Activated gamma-delta T cell (primary cell): ENCODE data around the gene HSDL2.
"Not testable (repeated sequence)": the region's sequence is repeated elsewhere in the genome, so short reads cannot be mapped to it uniquely, and the experiment has no call there.

Experiments
- DNase-seq: peaks from one replicate; lab custom pipeline; 2025; lab: John Stamatoyannopoulos, UW

The HSDL2 gene

GRCh38 chr9:112500842-112501241, 120.9 kb downstream of the HSDL2 start:
- DNase-seq: no peak

- no peak for DNase-seq
Observed at GRCh38 chr9:112501287-112501686, 121.4 kb downstream of the HSDL2 start.

- DNase-seq: no peak
Observed at GRCh38 chr9:112502175-112502946, 122.5 kb downstream of the HSDL2 start.

GRCh38 chr9:112503170-112503569, 123.3 kb downstream of the HSDL2 start:
- DNase-seq: no peak

GRCh38 chr9:112505086-112505485, 125.2 kb downstream of the HSDL2 start:
- no peak for DNase-seq

GRCh38 chr9:112505607-112506006, 125.7 kb downstream of the HSDL2 start:
- DNase-seq: no peak

- no peak for DNase-seq
Observed at GRCh38 chr9:112506571-112506970, 126.7 kb downstream of the HSDL2 start.

GRCh38 chr9:112507001-112507680, 127.2 kb downstream of the HSDL2 start:
- no peak for DNase-seq

- no peak for DNase-seq
Observed at GRCh38 chr9:112508377-112508776, 128.5 kb downstream of the HSDL2 start.

GRCh38 chr9:112512377-112512776, 132.5 kb downstream of the HSDL2 start:
- DNase-seq: not testable (repeated sequence)

GRCh38 chr9:112516769-112517168, 136.9 kb downstream of the HSDL2 start:
- DNase-seq: no peak

- DNase-seq: no peak
Observed at GRCh38 chr9:112520069-112520468, 140.2 kb downstream of the HSDL2 start.

- no peak for DNase-seq
Observed at GRCh38 chr9:112520656-112521055, 140.7 kb downstream of the HSDL2 start.
